Measurements from ENCODE around the gene BCL11A. TPM values are rescaled to one million over a fixed set of nuclear protein-coding genes. Genes with fewer than 3 reads are reported as not detected.

The BCL11A gene
- total RNA-seq, 1 donor from 2014 or later = 6.7 TPM

- Histone ChIP-seq H3K27me3 (ENCODE audit: control insufficient read depth, insufficient read depth, low read length) (no peaks in the 10 kb centered on the region), H3K36me3 (ENCODE audit: control insufficient read depth, insufficient read depth, low read length) (no peaks in the 10 kb centered on the region), H3K4me3 (ENCODE audit: low read depth, low read length) (no peak overlapping the region)
- TF ChIP-seq, protein P1, sequence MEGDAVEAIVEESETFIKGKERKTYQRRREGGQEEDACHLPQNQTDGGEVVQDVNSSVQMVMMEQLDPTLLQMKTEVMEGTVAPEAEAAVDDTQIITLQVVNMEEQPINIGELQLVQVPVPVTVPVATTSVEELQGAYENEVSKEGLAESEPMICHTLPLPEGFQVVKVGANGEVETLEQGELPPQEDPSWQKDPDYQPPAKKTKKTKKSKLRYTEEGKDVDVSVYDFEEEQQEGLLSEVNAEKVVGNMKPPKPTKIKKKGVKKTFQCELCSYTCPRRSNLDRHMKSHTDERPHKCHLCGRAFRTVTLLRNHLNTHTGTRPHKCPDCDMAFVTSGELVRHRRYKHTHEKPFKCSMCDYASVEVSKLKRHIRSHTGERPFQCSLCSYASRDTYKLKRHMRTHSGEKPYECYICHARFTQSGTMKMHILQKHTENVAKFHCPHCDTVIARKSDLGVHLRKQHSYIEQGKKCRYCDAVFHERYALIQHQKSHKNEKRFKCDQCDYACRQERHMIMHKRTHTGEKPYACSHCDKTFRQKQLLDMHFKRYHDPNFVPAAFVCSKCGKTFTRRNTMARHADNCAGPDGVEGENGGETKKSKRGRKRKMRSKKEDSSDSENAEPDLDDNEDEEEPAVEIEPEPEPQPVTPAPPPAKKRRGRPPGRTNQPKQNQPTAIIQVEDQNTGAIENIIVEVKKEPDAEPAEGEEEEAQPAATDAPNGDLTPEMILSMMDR (IDR thresholded peaks at IDR 0.05; ENCODE audit: insufficient read depth, low read length, poor library complexity, severe bottlenecking) = no peak
- DNase-seq (ENCODE audit: low read depth) = no peak
These were observed 36.6 kb downstream of the BCL11A start for GRCh38 chr2:60516826-60517225.

- DNase-seq (ENCODE audit: low read depth) = no peak
- TF ChIP-seq, protein P1 (IDR thresholded peaks at IDR 0.05; ENCODE audit: insufficient read depth, low read length, poor library complexity, severe bottlenecking) = no peak
- no peak overlapping the region for H3K4me3 ChIP-seq (ENCODE audit: low read depth, low read length)
- H3K36me3 ChIP-seq (ENCODE audit: control insufficient read depth, insufficient read depth, low read length) = no peaks in the 10 kb centered on the region
- no peaks in the 10 kb centered on the region for H3K27me3 ChIP-seq (ENCODE audit: control insufficient read depth, insufficient read depth, low read length)
These were observed 37.1 kb downstream of the BCL11A start for GRCh38 chr2:60516383-60516811.

DNA sequence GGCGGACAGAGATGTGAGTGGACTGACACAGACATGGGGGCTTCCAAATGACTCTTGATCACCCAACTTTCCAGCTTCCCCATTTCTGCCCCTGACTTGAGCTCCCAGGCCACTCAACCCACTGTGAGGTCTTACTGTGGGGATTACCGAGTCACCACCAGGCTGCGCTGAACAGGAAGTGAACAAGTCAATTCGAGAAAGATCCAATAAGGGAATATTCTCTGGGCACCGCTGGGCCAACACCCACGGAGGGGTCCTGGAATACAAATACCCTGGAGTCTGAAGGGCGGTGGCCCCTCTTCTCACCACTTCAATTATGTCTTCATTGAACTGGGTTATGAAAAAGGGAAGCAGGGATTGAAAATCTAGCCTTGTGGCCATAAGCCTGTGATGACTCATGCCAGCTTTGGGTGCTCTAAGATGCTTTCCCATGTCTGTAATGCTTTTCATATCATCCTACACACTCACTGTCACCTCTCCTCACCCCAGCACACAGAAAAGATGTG lies 37.7 kb downstream of the BCL11A start:
- Histone ChIP-seq H3K4me3 (ENCODE audit: low read depth, low read length) (no peak overlapping the region), H3K27me3 (ENCODE audit: control insufficient read depth, insufficient read depth, low read length) (no peaks in the 10 kb centered on the region), H3K36me3 (ENCODE audit: control insufficient read depth, insufficient read depth, low read length) (no peaks in the 10 kb centered on the region)
- DNase-seq (ENCODE audit: low read depth) = peak; percentile 58
- TF ChIP-seq, protein P1 (IDR thresholded peaks at IDR 0.05; ENCODE audit: insufficient read depth, low read length, poor library complexity, severe bottlenecking) = no peak

DNA sequence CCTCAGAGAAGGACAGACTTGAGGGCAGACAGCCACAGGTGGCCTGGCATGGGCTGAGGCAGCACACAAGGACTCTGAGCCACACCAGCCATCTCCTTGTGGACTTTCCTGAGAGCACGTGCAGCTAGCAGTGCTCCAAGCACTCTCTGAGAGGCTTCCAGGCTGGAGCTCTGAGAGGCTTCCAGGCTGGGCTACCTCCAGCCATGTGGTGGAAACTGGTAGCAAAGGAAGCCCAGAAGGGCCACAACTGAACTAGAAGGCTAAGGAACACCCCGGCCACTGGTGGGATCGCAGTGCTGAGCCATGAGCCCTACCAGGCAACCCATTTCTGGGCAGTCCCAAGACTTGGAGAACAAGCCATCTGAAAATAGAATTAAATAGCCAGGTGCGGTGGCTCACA lies 39.5 kb downstream of the BCL11A start:
- H3K36me3 ChIP-seq (ENCODE audit: control insufficient read depth, insufficient read depth, low read length) = no peaks in the 10 kb centered on the region
- DNase-seq (ENCODE audit: low read depth) = no peak
- H3K27me3 ChIP-seq (ENCODE audit: control insufficient read depth, insufficient read depth, low read length) = no peaks in the 10 kb centered on the region
- no peak overlapping the region for H3K4me3 ChIP-seq (ENCODE audit: low read depth, low read length)
- TF ChIP-seq, protein P1 (IDR thresholded peaks at IDR 0.05; ENCODE audit: insufficient read depth, low read length, poor library complexity, severe bottlenecking) = no peak

- Histone ChIP-seq H3K4me3 (ENCODE audit: low read depth, low read length) (no peak overlapping the region), H3K27me3 (ENCODE audit: control insufficient read depth, insufficient read depth, low read length) (no peaks in the 10 kb centered on the region), H3K36me3 (ENCODE audit: control insufficient read depth, insufficient read depth, low read length) (no peaks in the 10 kb centered on the region)
- DNase-seq (ENCODE audit: low read depth) = no peak
- TF ChIP-seq, protein P1 (IDR thresholded peaks at IDR 0.05; ENCODE audit: insufficient read depth, low read length, poor library complexity, severe bottlenecking) = no peak
These were observed 40.3 kb downstream of the BCL11A start for GRCh38 chr2:60513191-60513590.

DNA sequence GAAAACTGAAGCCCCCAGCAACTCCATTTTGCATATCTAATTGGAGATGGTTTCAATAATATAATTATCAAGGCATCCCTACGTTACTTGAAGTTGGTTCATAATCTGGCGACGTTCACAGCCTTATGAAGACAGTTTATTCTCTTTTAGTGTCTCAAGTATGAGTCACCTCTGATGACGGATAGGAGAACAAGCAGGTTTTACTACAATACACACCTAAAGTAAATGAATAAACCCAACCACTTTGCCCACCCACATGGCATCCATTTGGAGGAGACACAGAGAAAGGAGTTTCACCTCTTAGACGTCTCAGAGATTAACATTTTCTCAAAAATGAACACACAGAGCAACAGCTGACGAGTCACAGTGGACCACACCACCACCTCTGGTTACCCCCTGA lies 40.8 kb downstream of the BCL11A start:
- DNase-seq (ENCODE audit: low read depth) = no peak
- Histone ChIP-seq H3K36me3 (ENCODE audit: control insufficient read depth, insufficient read depth, low read length) (no peaks in the 10 kb centered on the region), H3K27me3 (ENCODE audit: control insufficient read depth, insufficient read depth, low read length) (no peaks in the 10 kb centered on the region), H3K4me3 (ENCODE audit: low read depth, low read length) (no peak overlapping the region)
- TF ChIP-seq, protein P1 (IDR thresholded peaks at IDR 0.05; ENCODE audit: insufficient read depth, low read length, poor library complexity, severe bottlenecking) = no peak

Data from kidney epithelial cell (primary cell).